ENCODE data around the gene DDX25. TPM values are rescaled to one million over a fixed set of nuclear protein-coding genes. Genes with fewer than 3 reads are reported as not detected.
A peak's percentile ranks its signal among the peaks of the same experiment; 100 is the strongest.

The DDX25 gene
- total and polyA plus RNA-seq, 12 donors: 0.01 TPM; not detected in 11

DNA sequence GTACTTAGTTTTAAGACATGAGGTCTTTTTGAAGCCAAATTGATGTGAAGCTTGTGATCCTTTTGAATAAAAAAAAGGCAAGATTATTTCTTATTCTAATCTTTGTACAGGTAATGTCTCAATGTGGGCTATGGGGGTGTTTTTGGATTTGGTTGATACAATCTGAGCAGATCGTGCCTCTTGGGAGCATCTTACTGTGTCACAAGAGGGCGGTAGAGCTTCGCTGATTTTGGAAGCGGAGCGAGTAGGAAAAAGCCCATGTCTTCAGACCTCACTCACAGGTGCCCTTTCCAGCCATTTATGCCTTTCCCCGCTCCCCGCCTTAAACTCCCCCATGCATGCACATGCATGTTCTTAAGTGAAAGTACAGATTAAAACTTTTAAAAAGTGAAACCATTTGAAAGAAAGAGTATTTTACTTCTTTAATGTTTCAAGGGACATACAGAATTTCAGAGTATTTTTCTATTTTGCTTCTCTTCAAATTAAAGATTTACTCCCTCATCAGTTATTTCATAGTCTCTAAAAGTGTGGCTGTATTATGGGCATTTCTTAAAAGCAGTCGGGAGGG is 18.8 kb downstream of the DDX25 start:
- Histone ChIP-seq H3K4me3 (no peak overlapping the region), H3K27me3 (peaks cover 0 to 17% (median 0%) of the 10 kb centered on the region in 7 donors), H3K9me3 (no peaks in the 10 kb centered on the region), H3K27ac (no peak overlapping the region), H3K36me3 (no peaks in the 10 kb centered on the region), H3K4me1 (no peaks in the 10 kb centered on the region)
- intact Hi-C loops (cut with DNase I): loop anchor here in 8 of 10 donors (1.0 to 10.0 kb wide), 8 partner anchors 132 to 342 kb away; partner anchors contain the start of genes CDON (in 2 of the 8), FOXRED1 (in 2 of the 8) and SRPRA (in 2 of the 8)
- WGBS, 2 donors: 5 to 10% methylated on average over 8 of the region's 8 CpGs
- ATAC-seq: peak in 7 of 8 donors; percentile 76 to 87 (median 81)
- peak; percentile 24 to 68 for DNase-seq
- peak; percentile 62 to 87 (median 79) for TF ChIP-seq CTCF (IDR thresholded peaks at IDR 0.05)

DNA sequence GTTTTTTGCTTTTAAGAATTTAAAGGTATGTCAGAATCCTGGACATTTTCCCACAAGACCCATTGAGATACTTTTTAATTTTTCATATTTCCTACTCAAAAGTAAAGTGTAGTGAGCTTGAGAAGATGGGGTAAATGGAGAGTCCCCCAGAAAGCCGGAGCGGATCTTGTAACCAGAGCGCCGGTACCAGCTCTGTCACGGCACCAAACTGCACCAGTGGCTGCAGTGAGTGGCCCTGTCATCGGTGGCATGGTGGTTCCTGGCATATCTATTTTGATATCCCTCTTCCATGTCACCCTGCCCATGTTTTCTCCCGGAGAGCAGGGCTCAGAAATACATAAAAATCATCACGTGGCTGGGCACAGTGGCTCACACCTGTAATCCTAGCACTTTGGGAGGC is 19.3 kb downstream of the DDX25 start:
- Histone ChIP-seq H3K27me3 (peaks cover 0 to 12% (median 0%) of the 10 kb centered on the region in 7 donors), H3K27ac (no peak overlapping the region), H3K9me3 (no peaks in the 10 kb centered on the region), H3K4me1 (no peaks in the 10 kb centered on the region), H3K4me3 (no peak overlapping the region), H3K36me3 (no peaks in the 10 kb centered on the region)
- no peak for DNase-seq
- ATAC-seq: no peak
- no peak for TF ChIP-seq CTCF (IDR thresholded peaks at IDR 0.05)
- 93% methylated on average over 8 of the region's 8 CpGs for WGBS, 2 donors
- intact Hi-C loops (cut with DNase I): loop anchor here in 8 of 10 donors (1.0 to 10.0 kb wide), 8 partner anchors 131 to 341 kb away; partner anchors contain the start of genes CDON (in 2 of the 8), FOXRED1 (in 2 of the 8) and SRPRA (in 2 of the 8)

DNA sequence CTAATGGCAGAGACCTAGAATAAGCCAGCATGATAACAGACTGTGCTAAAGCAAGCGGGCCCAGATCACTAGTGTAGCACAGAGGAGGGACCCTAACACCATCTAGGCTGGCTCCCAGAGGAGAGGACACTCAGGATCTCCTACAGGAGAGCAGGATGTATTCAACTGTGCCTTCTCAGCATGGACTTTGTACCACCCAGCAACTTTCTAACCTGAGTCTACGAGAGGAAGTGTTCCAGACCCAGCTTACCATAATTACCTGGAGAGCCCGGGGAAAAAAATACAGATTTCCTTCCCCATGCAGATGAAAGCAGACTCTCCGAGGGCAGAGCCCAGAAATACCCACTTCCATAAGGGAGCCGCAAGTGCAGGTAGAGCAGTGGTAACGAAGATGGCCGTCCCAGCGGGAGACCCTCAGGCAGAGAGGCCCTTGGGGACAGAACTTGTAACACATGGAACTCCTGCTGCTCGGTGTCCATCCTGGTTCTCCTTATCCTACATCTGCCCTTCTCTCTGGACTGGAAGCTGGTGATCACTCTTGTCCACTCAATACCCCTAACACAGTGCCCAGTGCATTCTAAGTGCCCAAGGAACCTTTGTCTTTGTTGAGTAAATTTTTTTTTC is 20.2 kb downstream of the DDX25 start:
- ATAC-seq (no peak), DNase-seq (no peak)
- Histone ChIP-seq H3K4me3 (no peak overlapping the region), H3K36me3 (no peaks in the 10 kb centered on the region), H3K9me3 (no peaks in the 10 kb centered on the region), H3K27ac (no peak overlapping the region), H3K4me1 (no peaks in the 10 kb centered on the region), H3K27me3 (peaks cover 0 to 14% (median 0%) of the 10 kb centered on the region in 7 donors)
- intact Hi-C loops (cut with DNase I): loop anchor here in 6 of 10 donors (5.0 to 10.0 kb wide), 6 partner anchors 130 to 340 kb away; partner anchors contain the start of genes CDON (in 2 of the 6), FOXRED1 (in 2 of the 6) and SRPRA (in 2 of the 6)
- WGBS, 2 donors: 89 to 95% methylated on average over 9 of the region's 9 CpGs
- no peak for TF ChIP-seq CTCF (IDR thresholded peaks at IDR 0.05)

DNA sequence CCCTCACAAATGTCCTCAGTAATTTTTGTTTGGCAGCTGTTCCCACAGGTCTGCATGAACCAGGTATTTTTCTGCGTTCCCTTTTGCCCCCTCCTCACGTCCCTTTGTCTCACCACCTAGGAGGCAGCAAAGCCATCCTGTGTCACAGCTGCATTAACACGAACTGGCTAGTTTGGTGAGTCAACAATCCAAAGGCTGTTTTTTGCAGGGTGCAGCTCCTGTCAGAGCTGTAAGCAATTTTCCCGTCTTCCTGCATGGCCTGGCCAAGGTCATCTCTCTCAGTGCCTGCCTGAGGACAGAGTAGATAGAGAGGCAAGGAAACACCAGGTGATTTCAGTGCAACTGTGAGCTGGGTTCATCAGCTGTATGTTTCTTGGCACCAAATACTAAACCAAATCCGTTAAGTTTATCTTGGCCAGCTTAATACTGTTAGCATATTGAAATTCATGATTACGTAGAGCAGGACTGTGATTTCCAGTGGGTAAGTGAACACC is 21.0 kb downstream of the DDX25 start:
- Histone ChIP-seq H3K27ac (no peak overlapping the region), H3K36me3 (no peaks in the 10 kb centered on the region), H3K4me1 (no peaks in the 10 kb centered on the region), H3K27me3 (peaks cover 0 to 10% (median 0%) of the 10 kb centered on the region in 7 donors), H3K9me3 (no peaks in the 10 kb centered on the region), H3K4me3 (no peak overlapping the region)
- peak in 1 of 8 donors; percentile 28 for ATAC-seq
- no peak for DNase-seq
- intact Hi-C loops (cut with DNase I): loop anchor here in 6 of 10 donors (5.0 to 10.0 kb wide), 5 partner anchors 130 to 340 kb away; partner anchors contain the start of genes FOXRED1 (in 2 of the 6), SRPRA (in 2 of the 6) and CDON (in 1 of the 6)
- no peak for TF ChIP-seq CTCF (IDR thresholded peaks at IDR 0.05)
- WGBS, 2 donors: 58% methylated on average over 6 of the region's 6 CpGs

All from heart right ventricle (tissue), 16 donors.